HCT116 (cell line): ENCODE results near the gene SERTM1. TPM values are rescaled to one million over a fixed set of nuclear protein-coding genes. Genes with fewer than 3 reads are reported as not detected.

Source experiments
- ATAC-seq: fragments of 200-7000 bp; cut with Tn5 transposase; 2 replicates; pipeline ENCODE4 v1.9.1; 2020; ENCODE audit warnings: mild to moderate bottlenecking, moderate library complexity
- BruUV-seq: library from RNA; stranded (reverse); fragments of 400-500 nt; replicated peaks from 2 replicates; lab custom pipeline; 2021; lab: Mats Ljungman, UMichigan
- CTCF ChIA-PET: fragments of 300-600 bp; sonication (Branson Sonifier 250); formaldehyde crosslinking; loops from one replicate; lab custom pipeline; 2021; ENCODE audit warnings: antibody characterized with exemption; lab: Charles Lee
- POLR2A ChIA-PET: fragments of 300-600, 350-600 bp; sonication (Branson Sonifier 250); formaldehyde crosslinking; loops from one replicate; lab custom pipeline; 2021; ENCODE audit warnings: antibody characterized with exemption; lab: Charles Lee
- RAD21 ChIA-PET, 2 experiments: fragments of 300-600 bp; sonication (Branson Sonifier 250); formaldehyde crosslinking; loops; one replicate each; lab custom pipeline; 2023; ENCODE audit warnings: low total read pairs in 2 of 2; ENCODE audit not compliant: uncharacterized antibody in 2 of 2, unreplicated experiment in 2 of 2, low non-redundant PET in 1 of 2; lab: Charles Lee
- DNase-seq: peaks from one replicate; pipeline ENCODE4 v3.0.0-alpha.2; 2010; ENCODE audit warnings: low read depth, low spot score
- H2AFZ ChIP-seq: fragments of 200-600 bp; shearing (Covaris generic), sonication (generic); 2 replicates; pipeline ENCODE4 v1.6.1; 2017; ENCODE audit warnings: low read depth, mixed run types, mixed read lengths, antibody characterized with exemption, low read length; ENCODE audit not compliant: poor library complexity, severe bottlenecking
- H3K27ac ChIP-seq: 2 replicates; pipeline ENCODE4 v1.5.1; 2012; ENCODE audit warnings: low read depth, low read length
- H3K27me3 ChIP-seq: fragments of 200-600 bp; sonication (generic); 2 replicates; pipeline ENCODE4 v1.6.1; 2016; ENCODE audit warnings: mixed run types, low read length, mixed read lengths; ENCODE audit not compliant: insufficient read depth
- H3K36me3 ChIP-seq, 2 experiments: fragments of 200-500 bp in 1 of 2; fragments of 200-600 bp in 1 of 2; sonication (Bioruptor generic) in 1 of 2; sonication (generic) in 1 of 2; 2 replicates each; pipeline versions ENCODE4 v1.5.1 to v1.6.1; 2014 to 2016; ENCODE audit warnings: low read length in 2 of 2, inconsistent platforms in 1 of 2, mixed read lengths in 1 of 2, mixed run types in 1 of 2; ENCODE audit not compliant: insufficient read depth in 2 of 2, control insufficient read depth in 1 of 2
- H3K4me1 ChIP-seq, 2 experiments: fragments of 200-600 bp in 1 of 2; sonication (generic) in 1 of 2; 2 replicates each; pipeline versions ENCODE4 v1.5.1 to v1.6.1; 2012 to 2017; ENCODE audit warnings: low read length in 2 of 2, inconsistent platforms in 1 of 2, mild to moderate bottlenecking in 1 of 2, mixed read lengths in 1 of 2, mixed run types in 1 of 2, moderate library complexity in 1 of 2; ENCODE audit not compliant: insufficient read depth in 2 of 2, control insufficient read depth in 1 of 2
- H3K4me2 ChIP-seq: fragments of 200-600 bp; sonication (generic); 2 replicates; pipeline ENCODE4 v1.6.1; 2017; ENCODE audit warnings: mixed run types, low read length, mixed read lengths
- H3K4me3 ChIP-seq, 2 experiments: fragments of 200-600 bp in 1 of 2; sonication (generic) in 1 of 2; replicated peaks in 1 of 2; 2 replicates each; pipeline ENCODE4 v1.5.1; 2011 to 2016; ENCODE audit warnings: low read length in 2 of 2, control low read depth in 1 of 2, low read depth in 1 of 2, mild to moderate bottlenecking in 1 of 2, mixed read lengths in 1 of 2, mixed run types in 1 of 2
- H3K79me2 ChIP-seq: fragments of 200-600 bp; sonication (generic); 2 replicates; pipeline ENCODE4 v1.6.1; 2017; ENCODE audit warnings: mild to moderate bottlenecking, mixed run types, low read length, moderate library complexity, mixed read lengths; ENCODE audit not compliant: insufficient read depth
- H3K9ac ChIP-seq: fragments of 200-600 bp; sonication (generic); 2 replicates; pipeline ENCODE4 v1.6.1; 2016; ENCODE audit warnings: low read length, mixed read lengths
- H3K9me2 ChIP-seq: fragments of 200-600 bp; sonication (generic), shearing (Covaris generic); 2 replicates; pipeline ENCODE4 v1.6.1; 2017; ENCODE audit warnings: mixed run types, mild to moderate bottlenecking, moderate library complexity; ENCODE audit not compliant: insufficient read depth
- H3K9me3 ChIP-seq, 2 experiments: fragments of 200-500 bp in 1 of 2; fragments of 200-600 bp in 1 of 2; sonication (Bioruptor generic) in 1 of 2; sonication (generic) in 1 of 2; 2 replicates each; pipeline ENCODE4 v1.6.1; 2014 to 2017; ENCODE audit warnings: low read length in 2 of 2, mixed read lengths in 2 of 2, inconsistent platforms in 1 of 2, low read depth in 1 of 2, mild to moderate bottlenecking in 1 of 2, mixed run types in 1 of 2, moderate library complexity in 1 of 2; ENCODE audit not compliant: control insufficient read depth in 1 of 2, insufficient read depth in 1 of 2
- H4K20me1 ChIP-seq: fragments of 200-600 bp; sonication (generic), shearing (Covaris generic); 2 replicates; pipeline ENCODE4 v1.6.1; 2017; ENCODE audit warnings: mixed run types, mild to moderate bottlenecking, moderate library complexity; ENCODE audit not compliant: insufficient read depth
- FOSL1 ChIP-seq: IDR thresholded peaks from 2 replicates; pipeline ENCODE4 v1.6.1; 2012; ENCODE audit warnings: low read depth
- SP1 ChIP-seq: IDR thresholded peaks from 2 replicates; pipeline ENCODE4 v1.6.1; 2012; ENCODE audit warnings: low read depth
- intact Hi-C: fragments of 100-400 bp; cut with micrococcal nuclease; formaldehyde crosslinking; loops from 2 replicates; pipeline ENCODE4 v1.10.0; 2022
- total RNA-seq: library from RNA; stranded (reverse); gene quantifications from one replicate; pipeline ENCODE4 v1.2.1, GENCODE V29; 2021; ENCODE audit not compliant: unreplicated experiment
- TF ChIP-seq, protein P1 (sequence below), 3 experiments: fragments of 200-600 bp in 1 of 3; sonication (generic) in 1 of 3; IDR thresholded peaks in 2 of 3; conservative IDR thresholded peaks in 1 of 3; 2 replicates each; pipeline ENCODE4 v1.5.1; 2012 to 2017; ENCODE audit warnings: low read depth in 2 of 3, low read length in 2 of 3, antibody characterized with exemption in 1 of 3, borderline replicate concordance in 1 of 3, control low read depth in 1 of 3, mild to moderate bottlenecking in 1 of 3, mixed read lengths in 1 of 3, mixed run types in 1 of 3, moderate library complexity in 1 of 3; ENCODE audit not compliant: insufficient read depth in 1 of 3

The SERTM1 gene
- total RNA-seq, 1 experiment from 2014 or later, result not detected

DNA sequence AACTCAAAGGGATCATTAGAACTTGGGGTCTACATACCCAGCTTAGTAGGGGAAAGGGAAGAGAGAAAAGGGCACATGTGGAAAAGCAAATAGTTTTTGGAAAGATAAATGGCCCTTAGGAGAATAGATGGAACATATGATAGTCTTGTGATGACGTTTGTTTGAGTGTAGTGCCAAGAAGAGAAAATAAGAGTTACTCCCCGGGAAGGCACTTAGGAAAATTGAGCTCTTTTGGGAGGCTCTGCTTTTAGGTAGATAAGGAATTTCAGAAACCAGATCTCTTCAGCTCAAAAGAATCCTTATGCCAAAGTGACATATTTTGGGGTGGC, 44.8 kb upstream of the SERTM1 start:
- H3K4me1 ChIP-seq, result no peaks in the 10 kb centered on the region
- no peaks in the 10 kb centered on the region for H4K20me1 ChIP-seq
- no peaks in the 10 kb centered on the region for H3K27me3 ChIP-seq
- no peaks in the 10 kb centered on the region for H3K36me3 ChIP-seq
- no TSS peak for BruUV-seq
- no peak for ATAC-seq
- no peak overlapping the region for H3K4me3 ChIP-seq
- DNase-seq, result no peak
- no peak overlapping the region for H2AFZ ChIP-seq
- no peak overlapping the region for H3K9ac ChIP-seq
- TF ChIP-seq SP1, result no peak
- TF ChIP-seq FOSL1, result no peak
- TF ChIP-seq, all 23 proteins: peak for 0
- Histone ChIP-seq H3K4me2 (no peak overlapping the region), H3K9me2 (no peaks in the 10 kb centered on the region), H3K79me2 (no peaks in the 10 kb centered on the region), H3K9me3 (no peaks in the 10 kb centered on the region), H3K27ac (no peak overlapping the region)
- intact Hi-C loops, result no loop called here
- CTCF ChIA-PET, result no interaction called here
- POLR2A ChIA-PET, result no interaction called here
- RAD21 ChIA-PET, result no interaction called here

DNA sequence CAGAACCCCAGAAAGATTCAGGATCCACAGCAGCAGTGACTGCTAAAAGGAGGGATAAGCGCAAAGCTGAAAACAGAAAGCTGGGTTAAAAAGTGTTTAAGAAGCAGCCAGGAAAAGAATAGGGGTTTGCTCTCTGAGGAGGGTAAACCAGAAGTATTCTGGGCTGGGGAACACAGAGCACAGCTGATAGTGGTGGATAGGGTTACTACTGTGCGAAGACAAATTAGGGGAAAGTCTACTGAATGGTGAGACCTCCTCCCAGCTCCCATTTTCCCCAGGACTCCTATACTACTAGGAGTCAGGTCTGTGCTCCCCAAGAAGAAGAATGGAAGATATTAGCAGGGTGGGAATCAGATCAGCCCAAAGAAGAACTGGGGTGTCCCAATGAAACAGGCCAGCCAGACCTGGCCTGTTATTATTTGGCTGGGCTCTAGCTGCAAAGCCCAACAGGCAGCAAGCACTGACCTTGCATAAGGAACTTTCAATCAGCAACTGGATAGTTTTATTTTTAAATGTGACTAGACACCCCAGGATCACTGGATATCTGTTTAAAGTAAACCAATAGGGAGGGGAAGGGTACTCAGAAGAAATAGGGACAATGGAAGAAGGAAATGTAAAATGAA, 43.5 kb upstream of the SERTM1 start:
- Histone ChIP-seq H3K4me3 (no peak overlapping the region), H4K20me1 (no peaks in the 10 kb centered on the region), H2AFZ (no peak overlapping the region), H3K36me3 (no peaks in the 10 kb centered on the region), H3K9ac (no peak overlapping the region), H3K9me2 (no peaks in the 10 kb centered on the region), H3K27me3 (no peaks in the 10 kb centered on the region), H3K79me2 (no peaks in the 10 kb centered on the region), H3K9me3 (no peaks in the 10 kb centered on the region), H3K4me2 (no peak overlapping the region), H3K27ac (no peak overlapping the region), H3K4me1 (no peaks in the 10 kb centered on the region)
- ATAC-seq (no peak), DNase-seq (no peak)
- CTCF ChIA-PET, result no interaction called here
- POLR2A ChIA-PET, result no interaction called here
- RAD21 ChIA-PET, result no interaction called here
- TF ChIP-seq, protein P1, sequence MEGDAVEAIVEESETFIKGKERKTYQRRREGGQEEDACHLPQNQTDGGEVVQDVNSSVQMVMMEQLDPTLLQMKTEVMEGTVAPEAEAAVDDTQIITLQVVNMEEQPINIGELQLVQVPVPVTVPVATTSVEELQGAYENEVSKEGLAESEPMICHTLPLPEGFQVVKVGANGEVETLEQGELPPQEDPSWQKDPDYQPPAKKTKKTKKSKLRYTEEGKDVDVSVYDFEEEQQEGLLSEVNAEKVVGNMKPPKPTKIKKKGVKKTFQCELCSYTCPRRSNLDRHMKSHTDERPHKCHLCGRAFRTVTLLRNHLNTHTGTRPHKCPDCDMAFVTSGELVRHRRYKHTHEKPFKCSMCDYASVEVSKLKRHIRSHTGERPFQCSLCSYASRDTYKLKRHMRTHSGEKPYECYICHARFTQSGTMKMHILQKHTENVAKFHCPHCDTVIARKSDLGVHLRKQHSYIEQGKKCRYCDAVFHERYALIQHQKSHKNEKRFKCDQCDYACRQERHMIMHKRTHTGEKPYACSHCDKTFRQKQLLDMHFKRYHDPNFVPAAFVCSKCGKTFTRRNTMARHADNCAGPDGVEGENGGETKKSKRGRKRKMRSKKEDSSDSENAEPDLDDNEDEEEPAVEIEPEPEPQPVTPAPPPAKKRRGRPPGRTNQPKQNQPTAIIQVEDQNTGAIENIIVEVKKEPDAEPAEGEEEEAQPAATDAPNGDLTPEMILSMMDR (IDR thresholded peaks at IDR 0.05 in 2 of 3, conservative IDR thresholded peaks at IDR 0.05 in 1 of 3; ENCODE audit: borderline replicate concordance in 1 of 3, insufficient read depth in 1 of 3, low read depth in 2 of 3, low read length in 2 of 3), result no peak
- no TSS peak for BruUV-seq
- intact Hi-C loops, result no loop called here
